ENCODE data around the gene ELOVL2. TPM values are rescaled to one million over a fixed set of nuclear protein-coding genes. Genes with fewer than 3 reads are reported as not detected.
"Not testable (repeated sequence)": the region's sequence is repeated elsewhere in the genome, so short reads cannot be mapped to it uniquely, and the experiment has no call there.

The ELOVL2 gene
- total and polyA plus RNA-seq, 4 donors, result 0.16 to 2.8 (median 0.24) TPM

DNA sequence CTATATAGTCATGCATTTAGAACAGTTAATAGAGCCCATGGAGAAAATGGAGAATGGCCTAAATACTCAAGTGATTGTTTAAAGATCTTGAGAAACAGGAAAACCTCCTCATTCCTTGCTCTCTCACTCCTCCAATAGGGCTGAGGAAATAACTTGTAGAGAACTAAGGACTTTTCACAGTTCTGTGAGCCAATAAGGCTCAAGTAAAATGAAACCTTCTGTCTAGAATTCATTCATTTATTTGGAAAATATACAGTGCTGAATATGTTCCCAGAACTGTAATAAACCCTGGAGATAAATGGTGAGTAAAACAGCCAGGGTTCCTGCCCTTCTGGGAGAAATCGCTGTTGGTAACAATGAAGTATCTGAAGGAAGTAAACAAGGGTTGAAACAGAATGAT lies 35.3 kb downstream of the ELOVL2 start:
- Histone ChIP-seq H3K27me3 (ENCODE audit: control insufficient read depth in 3 of 3, insufficient read depth in 3 of 3, low read length in 2 of 3) (no peaks in the 10 kb centered on the region), H3K9me3 (ENCODE audit: control insufficient read depth in 4 of 4, insufficient read depth in 3 of 4, low read length in 3 of 4) (no peaks in the 10 kb centered on the region), H3K27ac (ENCODE audit: low read depth in 1 of 2, low read length in 1 of 2) (no peak overlapping the region), H3K36me3 (ENCODE audit: control insufficient read depth in 4 of 4, insufficient read depth in 4 of 4, low read length in 4 of 4) (no peaks in the 10 kb centered on the region), H3K4me1 (ENCODE audit: control insufficient read depth in 5 of 5, insufficient read depth in 5 of 5, low read length in 5 of 5) (peaks cover 0 to 1% (median 0%) of the 10 kb centered on the region in 5 donors), H3K4me3 (no peak overlapping the region), H3K9ac (ENCODE audit: insufficient read depth in 1 of 2, low read length in 2 of 2) (no peak overlapping the region)
- TF ChIP-seq, protein P1, sequence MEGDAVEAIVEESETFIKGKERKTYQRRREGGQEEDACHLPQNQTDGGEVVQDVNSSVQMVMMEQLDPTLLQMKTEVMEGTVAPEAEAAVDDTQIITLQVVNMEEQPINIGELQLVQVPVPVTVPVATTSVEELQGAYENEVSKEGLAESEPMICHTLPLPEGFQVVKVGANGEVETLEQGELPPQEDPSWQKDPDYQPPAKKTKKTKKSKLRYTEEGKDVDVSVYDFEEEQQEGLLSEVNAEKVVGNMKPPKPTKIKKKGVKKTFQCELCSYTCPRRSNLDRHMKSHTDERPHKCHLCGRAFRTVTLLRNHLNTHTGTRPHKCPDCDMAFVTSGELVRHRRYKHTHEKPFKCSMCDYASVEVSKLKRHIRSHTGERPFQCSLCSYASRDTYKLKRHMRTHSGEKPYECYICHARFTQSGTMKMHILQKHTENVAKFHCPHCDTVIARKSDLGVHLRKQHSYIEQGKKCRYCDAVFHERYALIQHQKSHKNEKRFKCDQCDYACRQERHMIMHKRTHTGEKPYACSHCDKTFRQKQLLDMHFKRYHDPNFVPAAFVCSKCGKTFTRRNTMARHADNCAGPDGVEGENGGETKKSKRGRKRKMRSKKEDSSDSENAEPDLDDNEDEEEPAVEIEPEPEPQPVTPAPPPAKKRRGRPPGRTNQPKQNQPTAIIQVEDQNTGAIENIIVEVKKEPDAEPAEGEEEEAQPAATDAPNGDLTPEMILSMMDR (IDR thresholded peaks at IDR 0.05; ENCODE audit: control extremely low read depth, extremely low read depth), result no peak
- 48 to 79% methylated on average over 1 of the region's 1 CpG for WGBS, 2 donors
- no peak for ATAC-seq (ENCODE audit: insufficient read depth, low FRiP score)
- peak in 2 of 3 donors; percentile 27 to 47 for DNase-seq

DNA sequence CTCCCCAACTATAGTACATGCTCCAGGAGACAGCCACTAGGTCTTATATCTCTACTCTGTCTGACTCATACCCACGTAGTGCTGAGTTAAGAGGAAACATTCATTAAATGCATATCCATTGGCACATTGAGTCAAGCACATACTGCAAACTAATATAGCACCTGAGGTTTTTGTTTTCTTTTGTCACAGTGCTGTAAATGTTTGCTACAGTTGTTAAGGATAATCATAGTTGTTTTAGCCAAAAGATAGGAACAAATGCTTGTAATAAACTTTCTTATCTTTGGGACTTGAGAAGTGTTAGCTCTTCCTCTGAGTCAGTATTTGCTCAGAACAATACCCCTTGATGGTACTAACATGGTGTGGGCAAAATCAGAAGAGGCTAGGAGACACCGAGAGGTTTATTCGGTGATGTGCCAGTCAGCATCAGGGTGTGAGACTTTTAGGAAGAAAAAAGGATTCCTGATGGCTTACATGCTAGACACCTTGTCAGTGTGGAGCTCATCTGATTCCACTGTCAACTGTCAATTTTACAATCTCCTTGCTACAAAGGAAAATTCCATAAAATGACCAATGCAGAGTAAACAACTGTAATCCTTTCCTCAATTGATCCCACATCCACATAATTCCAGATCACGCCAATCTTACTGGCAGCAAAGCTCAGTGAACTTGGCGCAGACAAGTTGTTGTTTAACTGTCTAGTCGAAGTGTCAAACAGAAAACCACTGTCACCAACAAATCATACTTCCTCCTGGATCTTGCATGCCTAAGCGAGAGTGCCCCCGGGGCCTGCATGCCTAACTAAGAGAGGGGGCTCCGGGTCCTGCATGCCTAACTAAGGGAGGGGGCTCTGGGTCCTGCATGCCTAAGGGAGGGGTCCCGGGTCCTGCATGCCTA lies 36.1 kb downstream of the ELOVL2 start:
- H3K36me3 ChIP-seq (ENCODE audit: control insufficient read depth in 4 of 4, insufficient read depth in 4 of 4, low read length in 4 of 4), result no peaks in the 10 kb centered on the region
- no peak overlapping the region for H3K9ac ChIP-seq (ENCODE audit: insufficient read depth in 1 of 2, low read length in 2 of 2)
- H3K9me3 ChIP-seq (ENCODE audit: control insufficient read depth in 4 of 4, insufficient read depth in 3 of 4, low read length in 3 of 4), result no peaks in the 10 kb centered on the region
- TF ChIP-seq, protein P1 (IDR thresholded peaks at IDR 0.05; ENCODE audit: control extremely low read depth, extremely low read depth), result no peak
- no peak for ATAC-seq (ENCODE audit: insufficient read depth, low FRiP score)
- no peaks in the 10 kb centered on the region for H3K27me3 ChIP-seq (ENCODE audit: control insufficient read depth in 3 of 3, insufficient read depth in 3 of 3, low read length in 2 of 3)
- H3K4me1 ChIP-seq (ENCODE audit: control insufficient read depth in 5 of 5, insufficient read depth in 5 of 5, low read length in 5 of 5), result peaks cover 0 to 1% (median 0%) of the 10 kb centered on the region in 5 donors
- H3K27ac ChIP-seq (ENCODE audit: low read depth in 1 of 2, low read length in 1 of 2), result no peak overlapping the region
- H3K4me3 ChIP-seq, result no peak overlapping the region
- 75 to 86% methylated on average over 10 of the region's 10 CpGs for WGBS, 2 donors
- no peak for DNase-seq

DNA sequence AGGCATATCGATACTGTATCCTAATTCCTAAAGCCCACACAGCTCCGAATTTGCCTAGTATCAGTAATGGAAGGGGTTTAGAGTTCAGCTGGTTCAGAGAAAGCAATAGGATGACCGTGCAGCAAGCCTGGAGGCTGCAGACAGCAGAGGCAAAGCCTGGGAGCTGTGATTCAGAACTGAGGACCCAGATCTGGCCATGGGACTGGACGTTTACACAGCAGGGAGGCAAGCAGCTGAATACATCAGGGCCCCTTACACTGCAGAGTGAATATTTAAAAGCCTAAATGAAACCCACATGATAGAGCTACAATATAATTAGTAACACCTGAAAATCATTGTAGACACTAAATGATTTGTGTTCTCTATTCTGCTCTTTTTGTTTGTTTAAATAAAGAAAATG lies 38.0 kb downstream of the ELOVL2 start:
- DNase-seq (no peak), ATAC-seq (ENCODE audit: insufficient read depth, low FRiP score) (no peak)
- Histone ChIP-seq H3K4me3 (no peak overlapping the region), H3K36me3 (ENCODE audit: control insufficient read depth in 4 of 4, insufficient read depth in 4 of 4, low read length in 4 of 4) (no peaks in the 10 kb centered on the region), H3K27ac (ENCODE audit: low read depth in 1 of 2, low read length in 1 of 2) (no peak overlapping the region), H3K9ac (ENCODE audit: insufficient read depth in 1 of 2, low read length in 2 of 2) (no peak overlapping the region), H3K27me3 (ENCODE audit: control insufficient read depth in 3 of 3, insufficient read depth in 3 of 3, low read length in 2 of 3) (no peaks in the 10 kb centered on the region), H3K4me1 (ENCODE audit: control insufficient read depth in 5 of 5, insufficient read depth in 5 of 5, low read length in 5 of 5) (no peaks in the 10 kb centered on the region), H3K9me3 (ENCODE audit: control insufficient read depth in 4 of 4, insufficient read depth in 3 of 4, low read length in 3 of 4) (no peaks in the 10 kb centered on the region)
- WGBS, 2 donors, result 76 to 87% methylated on average over 4 of the region's 4 CpGs
- TF ChIP-seq, protein P1 (IDR thresholded peaks at IDR 0.05; ENCODE audit: control extremely low read depth, extremely low read depth), result no peak

DNA sequence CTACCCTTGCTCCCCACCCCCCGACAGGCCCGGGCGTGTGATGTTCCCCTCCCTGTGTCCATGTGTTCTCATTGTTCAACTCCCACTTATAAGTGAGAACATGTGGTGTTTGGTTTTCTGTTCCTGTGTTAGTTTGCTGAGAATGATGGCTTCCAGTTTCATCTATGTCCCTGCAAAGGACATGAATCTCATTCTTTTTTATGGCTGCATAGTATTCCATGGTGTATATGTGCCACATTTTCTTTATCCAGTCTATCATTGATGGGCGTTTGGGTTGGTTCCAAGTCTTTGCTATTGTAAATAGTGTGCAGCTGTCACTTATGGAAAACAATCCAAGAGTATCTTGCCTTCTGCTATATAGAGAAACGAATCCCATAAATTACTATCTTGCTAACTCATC lies 40.8 kb downstream of the ELOVL2 start:
- ATAC-seq (ENCODE audit: insufficient read depth, low FRiP score); H3K9me3 ChIP-seq (ENCODE audit: control insufficient read depth in 4 of 4, insufficient read depth in 3 of 4, low read length in 3 of 4); H3K27me3 ChIP-seq (ENCODE audit: control insufficient read depth in 3 of 3, insufficient read depth in 3 of 3, low read length in 2 of 3); H3K4me3 ChIP-seq; H3K9ac ChIP-seq (ENCODE audit: insufficient read depth in 1 of 2, low read length in 2 of 2); DNase-seq; H3K36me3 ChIP-seq (ENCODE audit: control insufficient read depth in 4 of 4, insufficient read depth in 4 of 4, low read length in 4 of 4); H3K4me1 ChIP-seq (ENCODE audit: control insufficient read depth in 5 of 5, insufficient read depth in 5 of 5, low read length in 5 of 5); H3K27ac ChIP-seq (ENCODE audit: low read depth in 1 of 2, low read length in 1 of 2): not testable (repeated sequence)
- 87 to 94% methylated on average over 5 of the region's 5 CpGs for WGBS, 2 donors
